Uterus (tissue), 2 donors: Measurements from ENCODE around the gene ARHGEF19.

Source experiments
- CTCF ChIP-seq, 4 experiments: fragments of 200-600 bp in 2 of 4; fragments of 450-650 bp in 2 of 4; sonication (generic) in 2 of 4; IDR thresholded peaks; one replicate each; pipeline ENCODE4 v1.5.1; 2016 to 2019; ENCODE audit warnings: antibody characterized with exemption in 4 of 4, mild to moderate bottlenecking in 2 of 4, moderate library complexity in 1 of 4
- POLR2A ChIP-seq, 2 donors: fragments of 450-650 bp; IDR thresholded peaks; one replicate each; pipeline ENCODE4 v1.6.1; 2016; ENCODE audit warnings: antibody characterized with exemption in 2 of 2, mild to moderate bottlenecking in 1 of 2, moderate library complexity in 1 of 2

DNA sequence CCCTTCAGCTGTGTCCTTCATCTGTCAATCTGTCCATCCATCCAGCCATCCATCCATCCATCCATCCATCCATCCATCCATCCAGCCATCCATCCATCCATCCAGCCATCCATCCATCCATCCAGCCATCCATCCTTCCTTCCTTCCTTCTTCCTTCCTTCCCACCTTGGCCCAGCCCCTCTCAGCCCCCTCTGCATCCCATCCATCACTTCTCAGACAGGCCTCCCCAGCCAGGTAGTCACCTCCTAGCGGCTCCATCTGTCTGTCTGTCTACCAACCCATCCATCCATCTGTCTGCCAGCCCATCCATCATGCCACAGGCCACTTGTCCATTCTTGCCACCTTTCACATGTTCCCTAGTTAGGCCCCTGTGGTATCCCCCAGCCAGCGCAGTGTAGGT, 46.3 kb downstream of the ARHGEF19 start:
- TF ChIP-seq CTCF (IDR thresholded peaks at IDR 0.05) (no peak), POLR2A (IDR thresholded peaks at IDR 0.05) (no peak)
